ENCODE data around the gene ZNF750. TPM values are rescaled to one million over a fixed set of nuclear protein-coding genes. Genes with fewer than 3 reads are reported as not detected.

The ZNF750 gene
- total RNA-seq, 1 experiment from 2014 or later: not detected

GRCh38 chr17:82876602-82877379, 37.0 kb upstream of the ZNF750 start:
- in situ Hi-C loops (cut with HindIII; ENCODE audit: low pct_unique_long_range_greater_than_20kb, low sequenced_read_pairs): no loop called here
- peak; percentile 69; the same call in 1 of the 2 replicates for ATAC-seq
- TF ChIP-seq TCF7L2 (IDR thresholded peaks at IDR 0.05; ENCODE audit: low read depth, low read length): no peak
- TF ChIP-seq SIN3A (IDR thresholded peaks at IDR 0.05; ENCODE audit: borderline replicate concordance, insufficient read depth, low read depth, low read length): no peak
- TF ChIP-seq POLR2AphosphoS5 (IDR thresholded peaks at IDR 0.05; ENCODE audit: low read depth, low read length): no peak
- no peak for TF ChIP-seq REST (IDR thresholded peaks at IDR 0.05; ENCODE audit: insufficient read depth in 1 of 2, low read depth in 2 of 2, low read length in 1 of 2)
- no peak for TF ChIP-seq CTCF (IDR thresholded peaks at IDR 0.05)
- ChIA-PET POLR2A (interaction anchor here (0.5 to 0.6 kb wide), 2 partner anchors 130 to 173 kb away, joined by 4 to 7 read pairs; no protein-coding TSS in a partner anchor), CTCF (interaction anchor here (0.9 kb wide), 1 partner anchor 9 kb away, joined by 3 read pairs; no protein-coding TSS in a partner anchor)
- no peaks in the 10 kb centered on the region for H3K36me3 ChIP-seq (ENCODE audit: control insufficient read depth, insufficient read depth, low read length)
- no peaks in the 10 kb centered on the region for H3K9me3 ChIP-seq (ENCODE audit: control insufficient read depth, insufficient read depth, low read depth, low read length)
- intact Hi-C loops (cut with micrococcal nuclease; ENCODE audit: unreplicated experiment): no loop called here
- H3K27ac ChIP-seq (ENCODE audit: low read length): no peak overlapping the region
- H3K27me3 ChIP-seq (ENCODE audit: control insufficient read depth, insufficient read depth, low read length): no peaks in the 10 kb centered on the region
- H3K4me3 ChIP-seq (ENCODE audit: low read depth in 2 of 2, low read length in 2 of 2): no peak overlapping the region
- no peak for DNase-seq (ENCODE audit: low read depth, low spot score)
- no TSS peak for BruUV-seq (replicated peaks)
- no peaks in the 10 kb centered on the region for H3K4me1 ChIP-seq (ENCODE audit: control insufficient read depth, insufficient read depth, low read length)

- BruUV-seq (replicated peaks): TSS peak; percentile 22
- ChIA-PET POLR2A (interaction anchor here (0.5 to 0.6 kb wide), 2 partner anchors 129 to 173 kb away, joined by 4 to 7 read pairs; no protein-coding TSS in a partner anchor), CTCF (interaction anchor here (0.9 kb wide), 1 partner anchor 9 kb away, joined by 3 read pairs; no protein-coding TSS in a partner anchor)
- in situ Hi-C loops (cut with HindIII; ENCODE audit: low pct_unique_long_range_greater_than_20kb, low sequenced_read_pairs): no loop called here
- no peak for TF ChIP-seq POLR2AphosphoS5 (IDR thresholded peaks at IDR 0.05; ENCODE audit: low read depth, low read length)
- no peak for TF ChIP-seq CTCF (IDR thresholded peaks at IDR 0.05)
- no peak for TF ChIP-seq TCF7L2 (IDR thresholded peaks at IDR 0.05; ENCODE audit: low read depth, low read length)
- no peak for TF ChIP-seq REST (IDR thresholded peaks at IDR 0.05; ENCODE audit: insufficient read depth in 1 of 2, low read depth in 2 of 2, low read length in 1 of 2)
- Histone ChIP-seq H3K27ac (ENCODE audit: low read length) (no peak overlapping the region), H3K4me1 (ENCODE audit: control insufficient read depth, insufficient read depth, low read length) (no peaks in the 10 kb centered on the region), H3K4me3 (ENCODE audit: low read depth in 2 of 2, low read length in 2 of 2) (no peak overlapping the region), H3K27me3 (ENCODE audit: control insufficient read depth, insufficient read depth, low read length) (no peaks in the 10 kb centered on the region), H3K9me3 (ENCODE audit: control insufficient read depth, insufficient read depth, low read depth, low read length) (no peaks in the 10 kb centered on the region), H3K36me3 (ENCODE audit: control insufficient read depth, insufficient read depth, low read length) (no peaks in the 10 kb centered on the region)
- intact Hi-C loops (cut with micrococcal nuclease; ENCODE audit: unreplicated experiment): no loop called here
- no peak for DNase-seq (ENCODE audit: low read depth, low spot score)
- no peak for ATAC-seq
Measured at GRCh38 chr17:82876149-82876548, 36.3 kb upstream of the ZNF750 start.

All from Panc1 (cell line).